Hematopoietic multipotent progenitor cell treated with erythropoietin and hydrocortisone succinate and interleukin-3 and kit ligand, for 6 days (in vitro differentiated cells): ENCODE data around the gene RUNX2.

ENCODE experiments used
- DNase-seq: peaks from one replicate; pipeline ENCODE4 v3.0.0-alpha.2; 2015

RUNX2 gene

DNA sequence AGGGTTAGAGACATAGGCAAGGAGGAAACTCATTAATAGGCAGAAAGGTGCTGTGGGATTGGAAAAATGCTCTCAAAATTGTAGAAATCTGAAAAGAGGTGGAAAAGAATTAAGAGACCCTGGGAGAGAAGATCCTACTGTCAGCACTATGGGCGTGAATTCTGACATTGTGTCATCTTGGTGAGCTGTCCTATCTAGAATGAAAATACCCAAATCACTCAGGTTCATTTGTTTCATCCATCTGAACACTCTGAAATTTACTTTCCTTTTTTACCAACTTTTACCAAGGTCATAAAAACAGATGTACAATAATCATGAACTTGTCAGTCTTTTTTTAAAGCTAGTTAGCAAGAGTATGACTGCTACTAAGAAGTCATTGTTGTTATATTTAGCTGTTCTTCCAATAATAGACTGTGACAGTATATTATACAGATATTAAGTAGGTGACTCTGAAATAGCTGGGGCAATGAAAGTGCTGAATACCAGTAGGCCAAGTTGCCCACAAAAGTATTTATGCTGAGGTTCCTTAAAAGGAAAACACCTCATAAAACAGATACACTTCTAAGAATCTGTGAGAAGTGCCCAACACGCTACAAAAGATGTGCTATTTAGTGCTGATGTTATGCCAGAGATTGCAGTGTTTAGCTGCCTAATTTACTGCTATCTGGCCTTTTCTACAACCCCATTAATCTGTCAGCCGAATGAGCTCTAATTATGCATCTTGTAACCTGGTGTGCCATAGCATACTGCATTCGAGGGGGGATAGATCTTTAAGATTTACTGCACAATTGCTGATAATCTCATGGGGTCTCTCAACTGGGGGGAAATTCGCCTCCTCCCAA is 267.1 kb downstream of the RUNX2 start:
- DNase-seq, result no peak

DNA sequence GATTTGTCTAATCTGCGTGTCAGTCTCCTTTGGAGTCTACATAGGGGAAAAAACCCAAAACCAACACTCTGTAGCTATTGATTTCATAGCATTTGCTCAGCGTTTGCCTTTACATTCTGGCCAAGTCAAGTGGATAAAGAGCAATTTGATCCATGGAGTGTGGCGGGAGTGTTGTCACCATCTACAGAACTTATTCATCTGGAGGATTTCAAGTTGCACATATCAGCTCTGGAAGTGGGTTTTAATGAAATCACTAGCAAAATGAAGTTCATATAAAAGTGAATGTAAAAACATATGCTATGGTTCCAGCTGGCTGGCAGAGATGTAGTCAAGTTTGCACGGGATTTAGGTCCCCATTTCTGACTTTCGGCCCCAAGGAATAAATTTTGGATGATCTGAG is 269.3 kb downstream of the RUNX2 start:
- no peak for DNase-seq

DNA sequence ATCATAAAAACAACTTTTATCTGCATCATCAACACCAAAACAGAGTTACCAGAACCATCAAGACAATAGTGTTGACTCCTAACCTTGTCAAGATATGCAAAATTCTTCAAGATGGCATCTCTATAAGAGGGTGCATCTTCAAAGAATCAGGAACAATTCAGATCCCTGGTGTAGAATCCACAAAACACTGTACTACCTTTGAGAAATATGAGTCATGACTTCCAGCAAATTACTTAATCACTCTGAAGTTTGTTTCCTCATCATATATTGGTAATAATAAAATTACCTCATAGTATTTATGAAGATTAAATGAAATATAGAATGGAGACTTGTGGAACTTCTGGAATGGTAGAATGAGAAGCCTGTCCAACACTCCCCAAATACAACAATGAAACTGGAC is 270.9 kb downstream of the RUNX2 start:
- no peak for DNase-seq

- no peak for DNase-seq
Measured at GRCh38 chr6:45605971-45606370, 277.8 kb downstream of the RUNX2 start.

DNA sequence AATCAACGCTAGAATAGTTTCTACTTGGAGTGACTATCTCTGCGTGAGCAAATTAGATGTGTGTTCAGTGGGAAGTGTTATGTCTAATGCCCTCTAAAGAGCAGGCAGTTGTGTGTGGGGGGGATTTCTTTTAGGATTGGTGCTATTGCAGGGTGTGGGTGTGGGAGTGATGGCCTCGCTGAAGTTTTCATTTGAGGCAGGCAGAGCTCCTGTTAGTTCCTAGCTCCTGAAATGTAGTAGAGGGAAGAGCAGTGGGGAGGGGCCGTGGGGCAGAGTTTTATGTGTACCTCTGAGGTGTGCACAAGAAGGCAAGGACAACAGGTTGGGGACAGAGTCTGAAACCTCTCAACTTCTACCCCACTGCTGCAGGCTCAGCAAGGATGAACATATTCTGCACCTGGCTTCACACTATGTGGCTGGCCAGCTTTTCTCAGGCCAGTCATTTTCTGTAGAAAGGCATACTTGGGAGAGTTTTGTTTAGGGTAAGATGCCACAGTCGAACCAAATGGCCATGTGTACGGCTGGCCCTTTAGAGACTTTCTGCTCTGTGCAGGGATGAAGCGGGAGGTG is 278.8 kb downstream of the RUNX2 start:
- no peak for DNase-seq

DNA sequence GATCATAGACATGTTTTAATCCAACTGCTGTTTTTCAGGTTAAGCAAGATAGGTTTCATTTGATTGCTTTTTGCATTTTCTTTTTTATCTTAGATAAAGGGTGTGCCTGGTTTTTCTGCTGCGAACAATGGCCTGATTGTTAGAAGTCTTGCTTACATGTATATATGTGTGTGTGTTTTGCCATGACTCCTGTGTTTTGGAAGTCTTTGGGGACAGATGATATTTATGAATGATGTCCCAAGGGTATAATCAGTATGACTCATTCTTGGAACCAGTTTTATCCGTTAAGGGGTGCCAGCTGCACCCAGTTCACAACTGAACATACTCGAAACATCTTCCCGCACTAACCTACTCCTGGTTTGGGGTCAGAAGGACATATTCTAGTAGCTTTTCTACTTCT is 279.7 kb downstream of the RUNX2 start:
- DNase-seq, result no peak

DNA sequence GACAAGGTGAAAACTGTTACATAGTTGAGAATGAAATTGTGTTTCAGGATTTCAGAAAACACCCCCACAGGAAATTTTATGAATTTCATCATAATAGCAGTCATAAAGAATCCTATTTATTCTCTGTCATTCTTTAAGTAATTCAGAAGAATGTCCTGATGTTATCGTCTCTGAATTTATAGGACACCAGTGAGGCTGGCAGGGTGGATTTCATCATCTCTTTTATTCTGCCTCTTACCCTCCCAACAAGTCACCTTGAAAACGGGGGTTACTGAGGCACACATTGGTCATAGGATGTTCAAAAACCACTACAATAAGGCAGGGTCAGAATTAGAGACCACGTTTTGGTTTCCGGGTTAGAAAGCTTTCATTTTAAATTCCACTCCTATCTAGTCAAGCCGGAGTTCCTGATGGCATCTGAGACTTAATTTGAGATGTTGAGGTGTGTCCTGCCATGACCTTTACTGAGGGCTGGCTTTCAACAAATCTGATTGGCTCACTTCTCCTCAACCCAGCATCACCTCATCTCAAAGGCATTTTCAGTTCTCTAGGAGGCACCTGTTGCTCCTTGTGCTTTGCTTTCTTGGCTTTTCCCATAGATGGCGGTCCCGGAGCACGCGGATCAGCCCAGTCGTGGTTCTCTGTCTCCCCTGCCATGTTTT is 280.3 kb downstream of the RUNX2 start:
- no peak for DNase-seq

GRCh38 chr6:45609141-45609638 is 281.1 kb downstream of the RUNX2 start:
- DNase-seq, result no peak

DNA sequence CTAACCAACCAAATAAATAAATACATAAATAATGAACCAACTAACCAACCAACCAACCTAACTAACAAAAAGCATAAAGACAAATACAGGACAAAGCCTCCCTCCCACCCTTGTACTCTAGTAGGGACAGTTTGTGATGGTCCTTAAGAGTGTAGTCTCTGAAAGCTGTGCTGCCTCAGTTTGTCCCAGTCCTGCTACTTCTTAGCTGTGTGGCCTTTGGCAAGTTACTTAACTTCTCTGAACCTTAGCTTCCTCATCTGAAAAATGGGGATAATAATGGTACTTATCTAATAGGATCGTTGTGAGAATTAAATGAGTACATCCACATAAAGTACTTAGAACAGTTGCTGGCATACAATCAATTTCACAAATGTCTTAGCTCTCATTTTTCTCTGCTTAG is 282.2 kb downstream of the RUNX2 start:
- no peak for DNase-seq

- DNase-seq, result peak; percentile 8
Measured at GRCh38 chr6:45610832-45611231, 282.7 kb downstream of the RUNX2 start.

GRCh38 chr6:45611491-45611890 is 283.4 kb downstream of the RUNX2 start:
- no peak for DNase-seq

GRCh38 chr6:45613656-45614055 is 285.5 kb downstream of the RUNX2 start:
- no peak for DNase-seq

GRCh38 chr6:45614488-45615285 is 286.6 kb downstream of the RUNX2 start:
- no peak for DNase-seq

DNA sequence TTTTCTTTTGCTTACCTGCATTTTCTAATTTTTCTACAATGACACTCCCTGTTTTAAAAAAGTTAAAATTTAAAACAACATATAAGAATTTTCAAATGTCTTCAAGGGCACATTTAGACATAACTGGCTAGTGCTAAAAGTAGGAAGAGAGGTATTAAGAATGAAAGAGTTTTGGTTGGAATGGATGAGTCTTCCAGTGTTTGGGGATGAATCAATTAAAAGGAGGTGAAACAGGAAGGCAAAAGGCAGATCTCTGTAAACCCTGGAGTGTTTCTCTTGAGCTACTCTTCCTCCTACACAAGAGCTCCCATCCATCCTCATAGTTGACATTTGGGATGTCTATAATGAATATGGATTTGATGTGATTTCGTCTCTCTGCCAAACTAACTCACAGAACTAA is 288.1 kb downstream of the RUNX2 start:
- DNase-seq, result no peak

- DNase-seq, result no peak
Measured at GRCh38 chr6:45617441-45617840, 289.3 kb downstream of the RUNX2 start.

DNA sequence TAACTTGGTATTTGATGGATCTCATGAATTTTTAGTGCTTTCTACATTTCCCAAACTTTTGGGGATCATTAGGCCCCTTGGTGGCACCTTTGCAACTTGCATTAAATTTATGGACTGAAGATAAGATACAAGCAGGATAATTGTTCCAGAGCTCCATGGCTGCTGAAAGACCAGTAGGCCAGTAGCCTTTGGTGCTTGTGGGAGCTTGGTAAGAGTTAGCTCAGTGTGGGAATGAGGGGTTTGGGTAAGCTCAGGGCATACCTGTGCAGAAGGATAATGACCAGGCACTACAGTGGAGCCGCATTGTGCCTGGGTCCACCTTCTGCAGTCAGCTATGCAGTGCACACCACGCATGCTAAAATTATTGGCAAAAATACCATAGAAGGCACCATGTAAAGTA is 290.1 kb downstream of the RUNX2 start:
- DNase-seq, result no peak

DNA sequence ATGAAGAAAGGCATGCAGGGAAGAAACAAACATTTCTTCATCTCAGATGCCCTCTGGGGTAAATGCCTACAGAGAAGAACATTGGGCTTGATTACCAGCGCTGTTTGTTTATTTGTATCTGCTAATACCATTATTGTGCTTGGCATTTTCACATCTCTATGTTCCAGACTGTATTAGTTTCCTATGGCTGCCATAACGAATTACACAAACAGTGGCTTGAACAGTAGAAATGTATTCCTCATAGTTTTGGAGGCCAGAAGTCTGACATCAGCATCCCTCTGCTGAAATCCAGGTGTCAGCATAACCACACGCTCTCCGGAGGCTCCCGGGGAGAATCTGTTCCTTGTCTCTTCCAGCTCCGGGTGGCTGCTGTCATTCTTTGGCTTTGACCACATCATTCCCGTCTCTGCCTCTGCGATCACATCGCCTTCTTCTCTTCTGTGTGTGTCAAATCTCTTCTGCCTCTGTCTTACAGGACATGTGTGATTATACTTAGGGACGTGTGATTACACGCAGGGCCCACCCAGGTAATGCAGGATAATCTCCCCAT is 291.2 kb downstream of the RUNX2 start:
- DNase-seq, result no peak

DNA sequence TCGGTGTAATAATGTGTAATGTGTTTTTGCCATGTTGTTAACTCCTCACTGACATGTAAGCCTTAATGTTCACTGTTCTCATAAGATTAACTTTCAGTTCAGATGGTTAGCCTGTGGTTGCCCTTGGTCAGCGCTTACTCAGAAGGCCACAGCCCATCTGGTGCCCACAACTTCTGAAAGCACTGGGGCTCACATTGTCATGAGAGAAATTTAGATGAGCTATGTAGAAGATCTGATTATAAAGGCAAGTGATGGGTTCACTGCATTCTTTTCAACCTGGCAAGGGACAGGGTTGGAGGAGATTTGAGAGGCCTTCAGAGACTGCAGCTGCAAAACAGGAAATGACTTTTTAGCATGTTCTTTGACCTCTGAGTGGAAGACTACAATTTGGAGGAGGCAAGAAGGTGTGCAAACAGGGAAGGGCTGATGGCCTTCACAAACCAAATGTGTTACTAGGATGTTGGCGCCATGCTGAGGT is 291.9 kb downstream of the RUNX2 start:
- DNase-seq, result peak; percentile 11

DNA sequence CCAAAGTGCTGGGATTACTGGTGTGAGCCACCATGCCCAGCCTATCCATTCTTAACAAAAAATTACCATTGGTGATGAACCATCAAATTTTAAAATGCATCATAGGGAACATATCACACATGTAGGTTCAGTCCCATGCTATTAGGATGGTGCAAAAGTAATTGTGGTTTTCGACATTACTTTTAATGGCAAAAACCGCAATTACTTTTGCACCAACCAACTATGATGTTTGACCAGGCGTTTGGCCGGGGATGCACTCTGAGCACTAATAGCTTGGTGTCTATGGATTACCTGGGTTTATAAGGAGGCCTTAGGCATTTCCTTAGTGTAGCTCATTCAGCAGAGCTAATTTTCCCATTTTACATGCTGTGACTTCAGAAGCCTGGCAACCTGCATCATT is 296.1 kb downstream of the RUNX2 start:
- no peak for DNase-seq

DNA sequence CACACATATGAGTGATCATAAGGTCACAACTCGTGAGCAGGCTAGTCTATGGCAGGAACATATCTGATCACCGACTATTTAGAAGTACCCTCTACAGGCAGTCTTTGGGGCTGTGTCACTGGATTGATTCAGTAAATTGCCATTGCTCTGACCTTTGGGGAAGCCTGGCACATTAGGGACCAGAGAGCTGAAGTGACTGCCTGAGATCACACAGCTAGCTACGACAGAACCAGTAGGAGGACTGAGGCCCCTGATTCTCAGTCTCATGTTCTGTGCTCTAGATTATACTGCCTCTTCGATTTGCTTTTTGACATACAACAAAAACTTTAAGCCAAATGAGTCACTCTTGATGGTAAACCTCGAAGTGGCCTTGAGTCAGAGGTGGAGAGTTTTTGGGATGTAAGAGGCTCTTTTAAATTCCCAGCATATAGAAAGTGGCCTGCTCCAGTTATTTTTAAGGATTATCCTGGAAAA is 297.1 kb downstream of the RUNX2 start:
- DNase-seq, result no peak

DNA sequence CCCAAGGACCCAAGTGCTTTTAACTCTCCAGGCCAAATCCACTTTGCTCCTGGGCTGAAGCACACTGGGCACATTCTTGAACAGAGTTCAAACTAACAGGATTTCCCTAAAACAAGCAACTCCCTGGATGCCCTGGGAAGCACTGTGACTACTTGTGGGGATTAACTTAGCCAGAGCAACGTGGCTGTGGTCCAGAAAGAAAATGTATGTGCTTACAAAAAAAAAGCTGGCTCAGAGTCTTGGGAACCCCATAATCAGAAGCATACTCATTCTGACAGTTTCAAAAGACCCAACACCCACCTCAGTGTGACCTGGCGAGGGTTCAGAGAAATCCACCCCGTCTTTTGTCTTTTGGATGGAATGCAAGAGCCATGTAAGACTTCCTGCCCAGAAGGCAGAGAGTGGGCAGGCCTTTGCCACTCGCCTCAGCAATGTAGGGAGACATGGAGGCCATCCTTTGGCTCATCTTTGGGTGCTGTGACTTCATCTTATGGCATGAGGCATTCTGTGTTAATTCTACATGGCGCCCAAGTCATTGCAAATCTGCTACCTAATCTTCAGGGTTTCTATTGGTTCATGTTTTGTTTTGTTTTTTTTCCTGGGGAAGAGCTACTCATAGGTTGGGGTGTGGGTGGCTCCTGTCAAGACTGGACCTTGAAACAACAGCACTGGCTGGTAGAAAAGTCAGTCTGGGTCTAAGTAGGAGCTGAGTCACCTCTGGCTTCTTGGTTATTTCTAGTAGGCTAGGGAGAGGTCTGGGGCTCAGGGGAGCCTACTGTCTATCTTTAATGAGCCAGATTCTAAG is 298.2 kb downstream of the RUNX2 start:
- DNase-seq, result no peak

DNA sequence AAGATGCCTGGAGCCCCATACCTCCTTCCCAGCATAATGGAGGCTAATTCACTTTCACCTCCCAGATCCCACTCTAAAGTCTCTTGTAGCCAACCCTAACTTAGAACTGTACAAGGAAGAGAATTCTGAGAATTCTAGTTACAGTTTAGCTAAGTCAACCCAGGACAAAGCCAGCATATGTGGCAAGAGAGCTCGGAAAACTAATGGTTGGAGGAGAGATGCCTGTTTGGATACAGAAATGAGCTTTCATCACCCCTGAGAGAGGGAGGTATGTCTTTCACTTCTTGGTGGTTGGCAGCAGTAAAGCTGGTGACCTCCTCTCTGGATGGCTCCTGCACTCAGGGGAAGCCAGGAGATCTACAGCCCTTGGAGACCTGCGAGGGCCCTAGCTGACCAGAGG is 302.2 kb downstream of the RUNX2 start:
- DNase-seq, result no peak
